Neural progenitor cell (in vitro differentiated cells): ENCODE measurements around the gene MRM1. TPM values are rescaled to one million over a fixed set of nuclear protein-coding genes. Genes with fewer than 3 reads are reported as not detected.
A peak's percentile ranks its signal among the peaks of the same experiment; 100 is the strongest.

Experiments used
- DNase-seq: peaks from one replicate; pipeline ENCODE4 v3.0.0-alpha.2; 2016; ENCODE audit warnings: low spot score
- H2AFZ ChIP-seq: fragments of 200-600 bp; sonication (generic); replicated peaks from 2 replicates; pipeline ENCODE4 v1.6.1; 2016; ENCODE audit warnings: antibody characterized with exemption
- H3F3A ChIP-seq: fragments of 200-600 bp; sonication (generic); 2 replicates; pipeline ENCODE4 v1.6.1; 2016; ENCODE audit warnings: antibody characterized with exemption, low read depth
- H3K27ac ChIP-seq: fragments of 200-600 bp; sonication (generic); 2 replicates; pipeline ENCODE4 v1.5.1; 2016; ENCODE audit warnings: mild to moderate bottlenecking
- H3K27me3 ChIP-seq: fragments of 200-600 bp; sonication (generic); 2 replicates; pipeline ENCODE4 v1.6.1; 2016; ENCODE audit warnings: mild to moderate bottlenecking, moderate library complexity
- H3K36me3 ChIP-seq: fragments of 200-600 bp; sonication (generic); 2 replicates; pipeline ENCODE4 v1.5.1; 2016
- H3K4me1 ChIP-seq: fragments of 200-600 bp; sonication (generic); 2 replicates; pipeline ENCODE4 v1.6.1; 2016; ENCODE audit warnings: mixed run types
- H3K4me2 ChIP-seq: fragments of 200-600 bp; sonication (generic); 2 replicates; pipeline ENCODE4 v1.6.1; 2016
- H3K4me3 ChIP-seq: fragments of 200-600 bp; sonication (generic); 2 replicates; pipeline ENCODE4 v1.5.1; 2016
- H3K79me2 ChIP-seq: fragments of 200-600 bp; sonication (generic); 2 replicates; pipeline ENCODE4 v1.6.1; 2016; ENCODE audit warnings: low read depth
- H3K9ac ChIP-seq: fragments of 200-600 bp; sonication (generic); 2 replicates; pipeline ENCODE4 v1.6.1; 2016
- H3K9me3 ChIP-seq: fragments of 200-600 bp; sonication (generic); 2 replicates; pipeline ENCODE4 v1.5.1; 2016; ENCODE audit warnings: low read depth
- H4K20me1 ChIP-seq: fragments of 200-600 bp; sonication (generic); 2 replicates; pipeline ENCODE4 v1.6.1; 2016; ENCODE audit warnings: low read depth
- H3K27ac Mint-ChIP-seq: 3 replicates; pipeline ENCODE4 v1.8.0; 2021; ENCODE audit warnings: mixed read lengths
- H3K27me3 Mint-ChIP-seq: 2 replicates; pipeline ENCODE4 v1.8.0; 2022; ENCODE audit warnings: low read depth, mild to moderate bottlenecking, inconsistent platforms, moderate library complexity, mixed read lengths; ENCODE audit not compliant: insufficient read depth
- H3K36me3 Mint-ChIP-seq: 3 replicates; pipeline ENCODE4 v1.8.0; 2021; ENCODE audit warnings: mixed read lengths
- H3K4me1 Mint-ChIP-seq: 3 replicates; pipeline ENCODE4 v1.8.0; 2021; ENCODE audit warnings: mixed read lengths
- H3K4me3 Mint-ChIP-seq: 3 replicates; pipeline ENCODE4 v1.8.0; 2021; ENCODE audit warnings: mild to moderate bottlenecking, moderate library complexity, mixed read lengths
- H3K9me3 Mint-ChIP-seq: 3 replicates; pipeline ENCODE4 v1.8.0; 2020; ENCODE audit warnings: mixed read lengths
- EZH2 ChIP-seq: fragments of 200-600 bp; sonication (generic); IDR thresholded peaks from 2 replicates; pipeline ENCODE4 v1.6.1; 2017; ENCODE audit warnings: antibody characterized with exemption, mild to moderate bottlenecking, moderate library complexity
- EZH2phosphoT487 ChIP-seq: fragments of 200-600 bp; sonication (generic); IDR thresholded peaks from 2 replicates; pipeline ENCODE4 v1.6.1; 2017; ENCODE audit warnings: antibody characterized with exemption
- total RNA-seq: library from RNA; depleted of rRNA; stranded (reverse); fragments of >200 nt; gene quantifications from 2 replicates; pipeline ENCODE4 v1.2.3, GENCODE V29; 2015; ENCODE audit warnings: low replicate concordance
- TF ChIP-seq, protein P1 (sequence below): fragments of 200-600 bp; sonication (generic); IDR thresholded peaks from 2 replicates; pipeline ENCODE4 v1.5.1; 2017; ENCODE audit warnings: antibody characterized with exemption, mild to moderate bottlenecking

Gene MRM1
- total RNA-seq, 1 donor from 2014 or later = 0.65 TPM

DNA sequence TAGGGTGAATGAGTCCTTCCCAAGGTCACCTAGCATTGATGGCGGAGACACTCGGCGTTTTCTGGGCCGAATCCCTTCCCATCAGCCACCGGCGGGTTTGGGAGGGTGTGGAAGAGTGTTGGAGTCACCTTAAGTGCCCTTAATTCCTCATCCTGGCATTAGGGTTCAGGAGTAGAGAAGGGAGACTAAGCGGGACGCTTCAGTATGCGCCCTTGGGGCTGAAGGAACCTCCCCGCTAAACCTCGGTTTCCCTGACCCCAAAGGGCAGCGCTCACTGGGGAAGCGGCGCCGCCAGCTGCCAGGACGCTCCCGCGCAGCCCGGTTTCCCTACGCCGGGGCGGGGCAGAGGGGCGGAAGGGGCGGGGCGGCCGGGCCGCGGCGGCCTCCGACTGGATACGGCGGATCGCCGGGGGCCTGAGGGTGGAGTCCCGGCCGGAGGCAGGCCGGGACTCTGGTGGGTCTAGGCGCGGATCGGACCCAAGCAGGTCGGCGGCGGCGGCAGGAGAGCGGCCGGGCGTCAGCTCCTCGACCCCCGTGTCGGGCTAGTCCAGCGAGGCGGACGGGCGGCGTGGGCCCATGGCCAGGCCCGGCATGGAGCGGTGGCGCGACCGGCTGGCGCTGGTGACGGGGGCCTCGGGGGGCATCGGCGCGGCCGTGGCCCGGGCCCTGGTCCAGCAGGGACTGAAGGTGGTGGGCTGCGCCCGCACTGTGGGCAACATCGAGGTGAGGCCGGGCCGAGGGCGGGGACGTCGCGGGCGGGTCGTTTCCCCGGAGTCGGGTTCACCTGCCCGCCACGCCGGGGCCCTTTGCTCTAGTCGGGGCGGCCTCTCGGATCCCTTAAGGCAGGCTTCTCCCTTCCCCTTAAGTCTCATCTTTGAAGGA is 9.7 kb upstream of the MRM1 start, which contains the start of gene DHRS11:
TSS of gene DHRS11 (plus strand) at position 446 of the 882 bp plus-strand sequence. CDS start at position 577, 131 bp downstream.
- Mint-ChIP-seq H3K27me3 (peaks cover 3% of the 10 kb centered on the region), H3K4me3 (peak within 1 kb of the TSS; percentile 86), H3K4me1 (peaks cover 22% of the 10 kb centered on the region), H3K36me3 (peaks cover 14% of the 10 kb centered on the region), H3K27ac (peak within 1 kb of the TSS; percentile 33), H3K9me3 (no peaks in the 10 kb centered on the region)
- no peak for TF ChIP-seq EZH2phosphoT487
- TF ChIP-seq EZH2 = no peak
- TF ChIP-seq, protein P1, sequence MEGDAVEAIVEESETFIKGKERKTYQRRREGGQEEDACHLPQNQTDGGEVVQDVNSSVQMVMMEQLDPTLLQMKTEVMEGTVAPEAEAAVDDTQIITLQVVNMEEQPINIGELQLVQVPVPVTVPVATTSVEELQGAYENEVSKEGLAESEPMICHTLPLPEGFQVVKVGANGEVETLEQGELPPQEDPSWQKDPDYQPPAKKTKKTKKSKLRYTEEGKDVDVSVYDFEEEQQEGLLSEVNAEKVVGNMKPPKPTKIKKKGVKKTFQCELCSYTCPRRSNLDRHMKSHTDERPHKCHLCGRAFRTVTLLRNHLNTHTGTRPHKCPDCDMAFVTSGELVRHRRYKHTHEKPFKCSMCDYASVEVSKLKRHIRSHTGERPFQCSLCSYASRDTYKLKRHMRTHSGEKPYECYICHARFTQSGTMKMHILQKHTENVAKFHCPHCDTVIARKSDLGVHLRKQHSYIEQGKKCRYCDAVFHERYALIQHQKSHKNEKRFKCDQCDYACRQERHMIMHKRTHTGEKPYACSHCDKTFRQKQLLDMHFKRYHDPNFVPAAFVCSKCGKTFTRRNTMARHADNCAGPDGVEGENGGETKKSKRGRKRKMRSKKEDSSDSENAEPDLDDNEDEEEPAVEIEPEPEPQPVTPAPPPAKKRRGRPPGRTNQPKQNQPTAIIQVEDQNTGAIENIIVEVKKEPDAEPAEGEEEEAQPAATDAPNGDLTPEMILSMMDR = no peak
- H3K4me3 ChIP-seq = peak within 1 kb of the TSS; percentile 88
- H3K4me1 ChIP-seq = peaks cover 20% of the 10 kb centered on the region
- peaks cover 23% of the 10 kb centered on the region for H4K20me1 ChIP-seq
- peak within 1 kb of the TSS; percentile 50 for H3K9ac ChIP-seq
- peak within 1 kb of the TSS; percentile 67 for H2AFZ ChIP-seq
- no peaks in the 10 kb centered on the region for H3K9me3 ChIP-seq
- peaks cover 24% of the 10 kb centered on the region for H3K79me2 ChIP-seq
- peaks cover 7% of the 10 kb centered on the region for H3K36me3 ChIP-seq
- no peak within 1 kb of the TSS for H3K27ac ChIP-seq
- DNase-seq = peak; percentile 95
- H3K4me2 ChIP-seq = peak within 1 kb of the TSS; percentile 86
- H3K27me3 ChIP-seq = no peaks in the 10 kb centered on the region
- H3F3A ChIP-seq = peaks cover 34% of the 10 kb centered on the region

DNA sequence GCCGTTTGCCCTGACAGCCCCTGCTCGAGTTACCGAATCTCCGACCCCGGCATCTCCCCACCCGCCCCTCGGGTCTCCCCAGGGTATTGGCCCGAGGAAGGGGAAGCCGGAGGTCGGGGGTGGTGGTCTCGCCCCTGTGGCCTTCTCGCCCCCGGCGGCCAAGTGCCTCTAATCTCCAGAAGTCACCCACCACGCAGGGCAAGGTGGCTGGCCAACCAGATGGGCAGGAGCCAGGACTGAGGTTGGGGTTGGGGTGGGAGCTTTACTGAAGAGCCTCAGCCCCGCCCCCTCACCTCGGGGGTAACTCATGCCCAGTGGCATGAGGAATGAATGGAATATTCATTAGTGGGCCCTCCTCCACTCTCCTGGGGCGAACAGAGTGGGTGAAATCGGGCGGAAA is 9.1 kb upstream of the MRM1 start:
- no peaks in the 10 kb centered on the region for H3K9me3 Mint-ChIP-seq
- Histone ChIP-seq H3K36me3 (peaks cover 2% of the 10 kb centered on the region), H3K4me2 (peak overlapping the region; percentile 86), H3K9ac (peak overlapping the region; percentile 50), H4K20me1 (peaks cover 23% of the 10 kb centered on the region), H3K27me3 (no peaks in the 10 kb centered on the region), H3K9me3 (no peaks in the 10 kb centered on the region), H3F3A (peaks cover 34% of the 10 kb centered on the region), H3K4me1 (peaks cover 20% of the 10 kb centered on the region), H3K27ac (no peak overlapping the region), H2AFZ (peak overlapping the region; percentile 67), H3K79me2 (peaks cover 24% of the 10 kb centered on the region), H3K4me3 (peak overlapping the region; percentile 88)
- peak; percentile 66 for DNase-seq
- peaks cover 22% of the 10 kb centered on the region for H3K4me1 Mint-ChIP-seq
- peak overlapping the region; percentile 86 for H3K4me3 Mint-ChIP-seq
- TF ChIP-seq EZH2phosphoT487 = no peak
- TF ChIP-seq, protein P1 = no peak
- TF ChIP-seq EZH2 = no peak
- H3K27me3 Mint-ChIP-seq = peaks cover 5% of the 10 kb centered on the region
- peak overlapping the region; percentile 33 for H3K27ac Mint-ChIP-seq
- H3K36me3 Mint-ChIP-seq = peaks cover 17% of the 10 kb centered on the region

DNA sequence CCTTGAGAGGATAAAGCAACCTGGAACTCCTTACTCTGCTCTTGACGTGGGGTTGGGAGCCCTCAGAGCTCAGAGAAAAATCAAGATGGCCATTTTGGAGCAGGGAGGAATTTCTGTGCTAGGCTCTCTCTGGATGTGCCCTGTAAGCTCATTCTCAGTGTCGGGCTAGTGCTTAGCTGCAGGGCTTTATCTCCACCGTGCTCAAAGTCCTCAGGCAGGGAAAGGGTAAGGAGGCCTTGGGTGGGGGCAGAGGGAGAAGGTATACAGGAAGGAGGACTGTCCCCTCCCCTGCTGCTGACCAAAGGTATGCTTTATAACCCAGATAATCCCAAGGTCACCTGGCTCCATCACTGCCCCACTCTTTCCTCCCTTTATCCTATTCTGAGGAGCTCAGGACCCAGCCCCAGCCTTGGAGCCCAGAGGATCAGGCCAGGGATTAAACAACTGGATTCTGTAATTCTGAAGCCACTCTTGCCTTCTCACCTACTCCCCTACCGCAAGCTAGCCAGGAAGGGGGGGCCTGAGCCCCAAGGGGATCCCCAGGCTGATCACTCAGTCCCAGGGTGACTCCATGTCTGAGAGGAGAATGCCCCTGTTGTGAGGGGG is 8.6 kb upstream of the MRM1 start:
- TF ChIP-seq, protein P1 = no peak
- TF ChIP-seq EZH2phosphoT487 = no peak
- no peak for TF ChIP-seq EZH2
- H3K27ac Mint-ChIP-seq = peak overlapping the region; percentile 33
- no peak overlapping the region for H3K27ac ChIP-seq

More for the DNA sequence above, 8.6 kb upstream of the MRM1 start:
- Histone ChIP-seq H3K4me1 (peaks cover 20% of the 10 kb centered on the region), H3K9me3 (no peaks in the 10 kb centered on the region), H3K4me2 (peak overlapping the region; percentile 86), H3K27me3 (no peaks in the 10 kb centered on the region), H3K36me3 (no peaks in the 10 kb centered on the region), H2AFZ (peak overlapping the region; percentile 67), H3K4me3 (peak overlapping the region; percentile 88), H4K20me1 (peaks cover 23% of the 10 kb centered on the region), H3K79me2 (peaks cover 24% of the 10 kb centered on the region), H3K9ac (no peak overlapping the region), H3F3A (peaks cover 34% of the 10 kb centered on the region)
- Mint-ChIP-seq H3K27me3 (peaks cover 5% of the 10 kb centered on the region), H3K4me1 (peaks cover 22% of the 10 kb centered on the region), H3K4me3 (peak overlapping the region; percentile 86), H3K36me3 (peaks cover 16% of the 10 kb centered on the region), H3K9me3 (no peaks in the 10 kb centered on the region)
- DNase-seq = no peak
